GM21786 (cell line): ENCODE measurements around the gene SUSD1.
A peak's percentile ranks its signal among the peaks of the same experiment; 100 is the strongest.
"Not testable (repeated sequence)": the region's sequence is repeated elsewhere in the genome, so short reads cannot be mapped to it uniquely, and the experiment has no call there.

Experiments
- ATAC-seq: cut with Tn5 transposase; IDR thresholded peaks from one replicate; pipeline ENCODE4 v1.9.1; 2021; ENCODE audit not compliant: unreplicated experiment

Gene SUSD1

GRCh38 chr9:112132356-112132755, 42.7 kb downstream of the SUSD1 start:
- no peak for ATAC-seq

GRCh38 chr9:112130997-112131396, 44.1 kb downstream of the SUSD1 start:
- ATAC-seq: no peak

- no peak for ATAC-seq
These were observed 44.8 kb downstream of the SUSD1 start for GRCh38 chr9:112130347-112130746.

- no peak for ATAC-seq
These were observed 45.9 kb downstream of the SUSD1 start for GRCh38 chr9:112129246-112129645.

- not testable (repeated sequence) for ATAC-seq
These were observed 46.7 kb downstream of the SUSD1 start for GRCh38 chr9:112128399-112128798.

- no peak for ATAC-seq
These were observed 47.8 kb downstream of the SUSD1 start for GRCh38 chr9:112127281-112127680.

- ATAC-seq: peak; percentile 60
These were observed 49.1 kb downstream of the SUSD1 start for GRCh38 chr9:112125951-112126388.

GRCh38 chr9:112124156-112124555, 50.9 kb downstream of the SUSD1 start:
- no peak for ATAC-seq

- no peak for ATAC-seq
These were observed 53.5 kb downstream of the SUSD1 start for GRCh38 chr9:112121633-112122032.

- ATAC-seq: no peak
These were observed 54.6 kb downstream of the SUSD1 start for GRCh38 chr9:112120439-112120925.

GRCh38 chr9:112120030-112120341, 55.1 kb downstream of the SUSD1 start:
- no peak for ATAC-seq

GRCh38 chr9:112119225-112120029, 55.7 kb downstream of the SUSD1 start:
- ATAC-seq: no peak

GRCh38 chr9:112118009-112118408, 57.1 kb downstream of the SUSD1 start:
- ATAC-seq: no peak

- no peak for ATAC-seq
These were observed 58.9 kb downstream of the SUSD1 start for GRCh38 chr9:112115970-112116753.

GRCh38 chr9:112115109-112115508, 60.0 kb downstream of the SUSD1 start:
- no peak for ATAC-seq

- no peak for ATAC-seq
These were observed 62.0 kb downstream of the SUSD1 start for GRCh38 chr9:112112941-112113681.

- no peak for ATAC-seq
These were observed 62.6 kb downstream of the SUSD1 start for GRCh38 chr9:112112519-112112918.

- no peak for ATAC-seq
These were observed 63.6 kb downstream of the SUSD1 start for GRCh38 chr9:112111461-112111860.

GRCh38 chr9:112110777-112111113, 64.4 kb downstream of the SUSD1 start:
- ATAC-seq: no peak

GRCh38 chr9:112110094-112110776, 64.9 kb downstream of the SUSD1 start:
- ATAC-seq: no peak

- ATAC-seq: no peak
These were observed 70.2 kb downstream of the SUSD1 start for GRCh38 chr9:112104901-112105300.
